ENCODE results near the gene THRA. TPM values are rescaled to one million over a fixed set of nuclear protein-coding genes. Genes with fewer than 3 reads are reported as not detected.

The THRA gene
- total and polyA plus RNA-seq, 3 donors from 2014 or later, result 41.2 to 51.7 (median 44.9) TPM

GRCh38 chr17:40063901-40064531 lies 1.3 kb downstream of the THRA start:
- intact Hi-C loops (cut with DNase I; ENCODE audit: low total_unique reads), result no loop called here
- Histone ChIP-seq H3K4me1 (peaks cover 42% of the 10 kb centered on the region), H3K36me3 (ENCODE audit: low read depth, missing control alignments) (no peaks in the 10 kb centered on the region), H3K27me3 (no peaks in the 10 kb centered on the region), H3K4me3 (peak overlapping the region; percentile 92 to 96), H3K27ac (peak overlapping the region; percentile 91 to 97), H3K9me3 (no peaks in the 10 kb centered on the region)
- TF ChIP-seq POLR2A (IDR thresholded peaks at IDR 0.05), result no peak
- TF ChIP-seq CTCF (IDR thresholded peaks at IDR 0.05), result no peak
- DNase-seq, result no peak
- WGBS, 2 donors, result 13 to 15% methylated on average over 10 of the region's 10 CpGs

DNA sequence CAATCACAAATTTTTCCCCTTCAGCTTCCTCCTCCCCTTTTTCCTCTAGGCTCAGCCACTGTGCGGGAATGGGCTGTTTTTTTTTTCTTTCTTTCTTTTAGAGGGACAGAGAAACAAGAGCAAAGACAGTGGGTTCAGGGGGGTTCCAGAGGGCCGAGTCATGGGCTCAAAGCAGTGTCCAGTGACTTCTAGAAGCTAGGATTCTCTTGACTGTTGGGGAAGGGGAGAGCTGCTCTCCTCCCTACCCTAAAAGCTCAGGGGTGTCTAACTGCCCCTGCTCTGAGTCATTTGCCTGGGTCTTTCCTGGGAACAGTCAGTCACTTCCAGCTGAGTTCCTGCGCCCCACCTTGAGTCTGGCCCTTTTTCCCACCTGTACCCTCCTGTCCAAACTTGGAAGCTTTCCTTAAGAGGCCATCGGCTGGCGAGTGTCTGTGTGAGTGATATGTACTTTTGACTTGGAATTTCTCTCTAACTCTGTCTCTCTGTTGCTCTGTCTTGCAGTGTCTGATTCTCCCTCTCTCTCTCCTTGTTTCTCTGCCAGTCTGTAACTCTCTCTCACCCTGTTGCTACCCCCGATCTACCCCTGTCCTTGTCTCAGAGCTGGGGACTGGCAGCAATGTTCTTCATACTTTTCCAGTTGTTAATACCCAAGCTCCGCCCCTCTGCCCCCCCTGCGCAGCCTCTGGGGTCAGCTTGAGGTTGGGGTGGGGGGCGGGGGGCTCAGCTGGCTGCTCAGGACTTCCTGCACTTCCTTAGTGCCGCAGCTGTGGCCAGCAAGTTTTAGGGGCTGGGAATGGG lies 2.4 kb downstream of the THRA start:
- no peak overlapping the region for H3K4me3 ChIP-seq
- TF ChIP-seq POLR2A (IDR thresholded peaks at IDR 0.05) (no peak), CTCF (IDR thresholded peaks at IDR 0.05) (no peak)
- WGBS, 2 donors, result 18 to 25% methylated on average over 8 to 10 of the region's 10 CpGs
- H3K4me1 ChIP-seq, result peaks cover 53% of the 10 kb centered on the region
- H3K27ac ChIP-seq, result peak overlapping the region; percentile 91 to 97
- no peaks in the 10 kb centered on the region for H3K36me3 ChIP-seq (ENCODE audit: low read depth, missing control alignments)
- H3K27me3 ChIP-seq, result no peaks in the 10 kb centered on the region
- H3K9me3 ChIP-seq, result no peaks in the 10 kb centered on the region
- intact Hi-C loops (cut with DNase I; ENCODE audit: low total_unique reads), result no loop called here
- no peak for DNase-seq

DNA sequence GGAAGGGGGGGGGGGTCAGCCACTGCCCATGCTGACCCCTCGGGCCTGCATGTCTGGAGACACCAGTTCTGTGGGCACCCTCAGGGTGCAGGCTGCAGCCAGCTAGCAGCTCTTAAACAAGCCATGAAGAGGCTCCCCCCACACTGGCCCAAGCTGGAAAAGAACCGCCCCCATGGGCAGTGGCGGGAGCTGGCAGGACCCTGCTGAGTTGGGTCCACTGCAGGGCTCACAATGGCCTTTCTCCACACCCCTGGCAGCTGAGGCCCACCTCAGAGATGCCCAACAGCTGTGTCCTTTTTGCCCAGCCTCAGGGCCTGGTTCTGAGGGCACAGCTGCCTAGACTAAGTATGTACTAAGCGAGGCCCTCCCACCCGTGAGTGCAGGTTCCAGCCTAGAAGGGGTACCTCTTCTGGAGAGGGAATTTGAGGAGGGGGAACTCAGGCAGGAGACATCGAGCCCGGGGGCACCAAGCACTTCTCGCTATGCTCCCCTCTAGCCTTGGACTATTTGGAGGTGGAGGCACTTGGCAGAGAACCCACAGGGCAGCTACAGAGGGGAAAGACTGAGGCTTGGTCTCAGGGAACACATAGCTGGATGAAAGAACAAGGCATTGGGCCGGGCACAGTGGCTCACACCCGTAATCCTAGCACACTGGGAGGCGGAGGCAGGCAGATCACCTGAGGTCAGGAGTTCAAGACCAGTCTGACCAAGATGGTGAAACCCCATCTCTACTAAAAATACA lies 3.2 kb downstream of the THRA start:
- 61 to 69% methylated on average over 8 to 11 of the region's 11 CpGs for WGBS, 2 donors
- intact Hi-C loops (cut with DNase I; ENCODE audit: low total_unique reads), result no loop called here

DNA sequence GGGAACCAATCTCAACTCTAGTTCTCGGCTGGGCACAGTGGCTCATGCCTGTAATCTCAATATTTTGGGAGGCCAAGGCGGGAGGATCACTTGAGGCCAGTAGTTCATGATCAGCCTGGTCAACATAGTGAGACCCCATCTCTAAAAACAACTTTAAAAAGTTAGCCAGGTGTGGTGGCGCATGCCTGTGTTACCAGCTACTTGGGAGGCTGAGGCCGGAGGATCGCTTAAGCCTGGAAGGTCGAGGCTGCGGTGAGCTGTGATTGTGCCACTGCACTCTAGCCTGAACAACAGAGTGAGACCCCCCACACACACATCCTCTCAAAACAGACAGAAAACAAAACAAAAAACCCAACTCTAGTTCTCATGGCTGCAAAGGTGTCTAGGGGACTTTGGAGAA lies 4.9 kb downstream of the THRA start:
- H3K4me3 ChIP-seq, result no peak overlapping the region
- no peaks in the 10 kb centered on the region for H3K36me3 ChIP-seq (ENCODE audit: low read depth, missing control alignments)
- H3K27ac ChIP-seq, result peak overlapping the region; percentile 88 to 97
- H3K27me3 ChIP-seq, result no peaks in the 10 kb centered on the region
- intact Hi-C loops (cut with DNase I; ENCODE audit: low total_unique reads), result no loop called here
- no peak for TF ChIP-seq POLR2A (IDR thresholded peaks at IDR 0.05)
- TF ChIP-seq CTCF (IDR thresholded peaks at IDR 0.05), result no peak
- no peak for DNase-seq
- H3K9me3 ChIP-seq, result no peaks in the 10 kb centered on the region
- peaks cover 70% of the 10 kb centered on the region for H3K4me1 ChIP-seq
- WGBS, 2 donors, result 86 to 92% methylated on average over 7 of the region's 7 CpGs

More for the DNA sequence above, 3.2 kb downstream of the THRA start:
- H3K4me1 ChIP-seq, result peaks cover 61% of the 10 kb centered on the region
- H3K27ac ChIP-seq, result peak overlapping the region; percentile 91 to 97
- H3K27me3 ChIP-seq, result no peaks in the 10 kb centered on the region
- TF ChIP-seq POLR2A (IDR thresholded peaks at IDR 0.05) (no peak), CTCF (IDR thresholded peaks at IDR 0.05) (no peak)
- DNase-seq, result no peak
- no peaks in the 10 kb centered on the region for H3K9me3 ChIP-seq
- H3K36me3 ChIP-seq (ENCODE audit: low read depth, missing control alignments), result no peaks in the 10 kb centered on the region
- no peak overlapping the region for H3K4me3 ChIP-seq

All from testis (tissue), 3 donors.